ENCODE results near the gene EFCAB3.
"Not testable (repeated sequence)": the region's sequence is repeated elsewhere in the genome, so short reads cannot be mapped to it uniquely, and the experiment has no call there.

DNA sequence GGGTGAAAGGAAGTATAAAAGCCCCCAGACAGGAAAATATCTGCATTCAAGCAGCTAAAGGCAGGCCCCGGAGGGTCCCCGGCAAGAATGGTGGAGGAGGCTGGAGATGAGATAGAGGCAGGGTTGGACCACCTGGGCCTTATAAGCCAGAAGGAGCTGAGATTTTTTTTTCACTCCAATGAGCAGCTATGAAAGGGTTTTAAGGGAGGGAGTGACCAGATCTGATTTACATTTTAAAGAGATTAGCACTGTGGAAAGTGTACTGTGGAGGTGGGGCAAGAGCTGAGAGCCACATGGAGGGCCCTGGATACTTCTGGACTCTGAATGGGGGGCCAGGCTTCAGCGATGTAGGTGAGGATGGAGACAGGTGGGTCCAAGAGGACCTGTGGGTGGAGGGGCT lies 84.1 kb downstream of the EFCAB3 start:
- not testable (repeated sequence) for TF ChIP-seq EZH2phosphoT487 (IDR thresholded peaks at IDR 0.05; ENCODE audit: borderline replicate concordance, low read depth, low read length)
- TF ChIP-seq, protein P1, sequence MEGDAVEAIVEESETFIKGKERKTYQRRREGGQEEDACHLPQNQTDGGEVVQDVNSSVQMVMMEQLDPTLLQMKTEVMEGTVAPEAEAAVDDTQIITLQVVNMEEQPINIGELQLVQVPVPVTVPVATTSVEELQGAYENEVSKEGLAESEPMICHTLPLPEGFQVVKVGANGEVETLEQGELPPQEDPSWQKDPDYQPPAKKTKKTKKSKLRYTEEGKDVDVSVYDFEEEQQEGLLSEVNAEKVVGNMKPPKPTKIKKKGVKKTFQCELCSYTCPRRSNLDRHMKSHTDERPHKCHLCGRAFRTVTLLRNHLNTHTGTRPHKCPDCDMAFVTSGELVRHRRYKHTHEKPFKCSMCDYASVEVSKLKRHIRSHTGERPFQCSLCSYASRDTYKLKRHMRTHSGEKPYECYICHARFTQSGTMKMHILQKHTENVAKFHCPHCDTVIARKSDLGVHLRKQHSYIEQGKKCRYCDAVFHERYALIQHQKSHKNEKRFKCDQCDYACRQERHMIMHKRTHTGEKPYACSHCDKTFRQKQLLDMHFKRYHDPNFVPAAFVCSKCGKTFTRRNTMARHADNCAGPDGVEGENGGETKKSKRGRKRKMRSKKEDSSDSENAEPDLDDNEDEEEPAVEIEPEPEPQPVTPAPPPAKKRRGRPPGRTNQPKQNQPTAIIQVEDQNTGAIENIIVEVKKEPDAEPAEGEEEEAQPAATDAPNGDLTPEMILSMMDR (conservative IDR thresholded peaks at IDR 0.05; ENCODE audit: low read length) = not testable (repeated sequence)
